Nephron (organoid): ENCODE measurements around the gene PAFAH1B1.

Experiments used
- H3K27ac Mint-ChIP-seq, 3 experiments: 2 replicates each; pipeline ENCODE4 v1.8.0; 2020; ENCODE audit warnings: mixed read lengths in 3 of 3, mild to moderate bottlenecking in 2 of 3, moderate library complexity in 1 of 3
- H3K27me3 Mint-ChIP-seq: 2 replicates; pipeline ENCODE4 v1.8.0; 2021; ENCODE audit warnings: low read depth, mild to moderate bottlenecking, moderate library complexity, mixed read lengths
- H3K36me3 Mint-ChIP-seq: 2 replicates; pipeline ENCODE4 v1.8.0; 2020; ENCODE audit warnings: low read depth, mixed read lengths
- H3K4me1 Mint-ChIP-seq: 2 replicates; pipeline ENCODE4 v1.8.0; 2020; ENCODE audit warnings: mixed read lengths
- H3K4me3 Mint-ChIP-seq, 3 experiments: 2 replicates each; pipeline ENCODE4 v1.8.0; 2020; ENCODE audit warnings: mild to moderate bottlenecking in 3 of 3, mixed read lengths in 3 of 3, moderate library complexity in 2 of 3
- H3K9me3 Mint-ChIP-seq: 2 replicates; pipeline ENCODE4 v1.8.0; 2020; ENCODE audit warnings: mixed read lengths
- CTCF ChIP-seq, 3 experiments: fragments of 200-600 bp; sonication (generic); IDR thresholded peaks; one replicate each; pipeline ENCODE4 v1.5.0; 2021; ENCODE audit warnings: antibody characterized with exemption in 3 of 3; ENCODE audit not compliant: unreplicated experiment in 3 of 3

Gene PAFAH1B1

GRCh38 chr17:2688351-2689342, 95.2 kb downstream of the PAFAH1B1 start:
- peaks cover 9% of the 10 kb centered on the region for H3K36me3 Mint-ChIP-seq

GRCh38 chr17:2689411-2690164, 96.1 kb downstream of the PAFAH1B1 start:
- Mint-ChIP-seq H3K27ac (peak overlapping the region in 2 of 3 experiments; percentile 50 to 79), H3K4me3 (no peak overlapping the region), H3K4me1 (peaks cover 4% of the 10 kb centered on the region), H3K36me3 (no peaks in the 10 kb centered on the region), H3K27me3 (no peaks in the 10 kb centered on the region), H3K9me3 (no peaks in the 10 kb centered on the region)
- no peak for TF ChIP-seq CTCF (IDR thresholded peaks at IDR 0.05; ENCODE audit: unreplicated experiment in 3 of 3)

More at GRCh38 chr17:2688351-2689342, 95.2 kb downstream of the PAFAH1B1 start:
- Mint-ChIP-seq H3K9me3 (no peaks in the 10 kb centered on the region), H3K27ac (peak overlapping the region in 2 of 3 experiments; percentile 50 to 79), H3K4me3 (no peak overlapping the region), H3K27me3 (no peaks in the 10 kb centered on the region), H3K4me1 (peaks cover 8% of the 10 kb centered on the region)
- TF ChIP-seq CTCF (IDR thresholded peaks at IDR 0.05; ENCODE audit: unreplicated experiment in 3 of 3): no peak

GRCh38 chr17:2690165-2691068, 97.0 kb downstream of the PAFAH1B1 start:
- peaks cover 4% of the 10 kb centered on the region for H3K4me1 Mint-ChIP-seq
- H3K27ac Mint-ChIP-seq: no peak overlapping the region
- H3K27me3 Mint-ChIP-seq: no peaks in the 10 kb centered on the region
- H3K36me3 Mint-ChIP-seq: no peaks in the 10 kb centered on the region
- H3K9me3 Mint-ChIP-seq: no peaks in the 10 kb centered on the region
- no peak for TF ChIP-seq CTCF (IDR thresholded peaks at IDR 0.05; ENCODE audit: unreplicated experiment in 3 of 3)
- H3K4me3 Mint-ChIP-seq: no peak overlapping the region

GRCh38 chr17:2691069-2691871, 97.8 kb downstream of the PAFAH1B1 start:
- Mint-ChIP-seq H3K27me3 (no peaks in the 10 kb centered on the region), H3K9me3 (no peaks in the 10 kb centered on the region), H3K27ac (no peak overlapping the region), H3K4me3 (no peak overlapping the region), H3K4me1 (peaks cover 4% of the 10 kb centered on the region), H3K36me3 (no peaks in the 10 kb centered on the region)
- TF ChIP-seq CTCF (IDR thresholded peaks at IDR 0.05; ENCODE audit: unreplicated experiment in 3 of 3): no peak
